Stimulated activated CD4-positive, alpha-beta T cell treated with anti-CD3 and anti-CD28 coated beads, Interleukin-15, amount 100 ng/mL, for 1 hour (primary cell): Measurements from ENCODE around the gene MCTP1.

Experiments used
- DNase-seq, 2 donors: peaks; one replicate each; pipeline ENCODE4 v3.0.0-alpha.2; 2020; ENCODE audit warnings: low read depth in 1 of 2, low spot score in 1 of 2

Gene MCTP1

GRCh38 chr5:95078868-95079267 is 206.0 kb downstream of the MCTP1 start:
- DNase-seq: no peak

- DNase-seq: no peak
These were observed 208.3 kb downstream of the MCTP1 start for GRCh38 chr5:95076395-95077185.

GRCh38 chr5:95075111-95075510 is 209.8 kb downstream of the MCTP1 start:
- no peak for DNase-seq

- no peak for DNase-seq
These were observed 212.6 kb downstream of the MCTP1 start for GRCh38 chr5:95072281-95072680.

GRCh38 chr5:95070866-95071265 is 214.0 kb downstream of the MCTP1 start:
- no peak for DNase-seq

GRCh38 chr5:95070453-95070852 is 214.4 kb downstream of the MCTP1 start:
- DNase-seq: no peak

- no peak for DNase-seq
These were observed 214.9 kb downstream of the MCTP1 start for GRCh38 chr5:95069948-95070347.

GRCh38 chr5:95069021-95069420 is 215.9 kb downstream of the MCTP1 start:
- no peak for DNase-seq

- DNase-seq: no peak
These were observed 216.5 kb downstream of the MCTP1 start for GRCh38 chr5:95068289-95068910.

GRCh38 chr5:95066048-95066447 is 218.8 kb downstream of the MCTP1 start:
- no peak for DNase-seq

GRCh38 chr5:95063492-95063891 is 221.4 kb downstream of the MCTP1 start:
- no peak for DNase-seq

- no peak for DNase-seq
These were observed 224.8 kb downstream of the MCTP1 start for GRCh38 chr5:95060098-95060497.

- DNase-seq: no peak
These were observed 225.3 kb downstream of the MCTP1 start for GRCh38 chr5:95059636-95060035.

- no peak for DNase-seq
These were observed 227.3 kb downstream of the MCTP1 start for GRCh38 chr5:95057615-95058014.

GRCh38 chr5:95053253-95053652 is 231.6 kb downstream of the MCTP1 start:
- no peak for DNase-seq

- no peak for DNase-seq
These were observed 234.2 kb downstream of the MCTP1 start for GRCh38 chr5:95050708-95051107.

- no peak for DNase-seq
These were observed 236.3 kb downstream of the MCTP1 start for GRCh38 chr5:95048628-95049027.

- DNase-seq: no peak
These were observed 239.5 kb downstream of the MCTP1 start for GRCh38 chr5:95045181-95045965.

- no peak for DNase-seq
These were observed 240.8 kb downstream of the MCTP1 start for GRCh38 chr5:95044096-95044495.

GRCh38 chr5:95043648-95044047 is 241.2 kb downstream of the MCTP1 start:
- no peak for DNase-seq

- DNase-seq: no peak
These were observed 241.7 kb downstream of the MCTP1 start for GRCh38 chr5:95043234-95043633.

- DNase-seq: no peak
These were observed 242.9 kb downstream of the MCTP1 start for GRCh38 chr5:95042037-95042436.
